HepG2 (cell line): ENCODE results near the gene RPL23.

Source experiments
- EHMT2 ChIP-seq: fragments of 200-600 bp; sonication (generic); IDR thresholded peaks from 2 replicates; pipeline ENCODE4 v1.7.0; 2017; ENCODE audit warnings: antibody characterized with exemption, low read depth, low read length, borderline replicate concordance
- GABPA ChIP-seq, 2 experiments: IDR thresholded peaks; 2 replicates each; pipeline ENCODE4 v1.6.1; 2011 to 2016; ENCODE audit warnings: low read depth in 2 of 2, low read length in 1 of 2, missing biosample characterization in 1 of 2, missing genetic modification characterization in 1 of 2
- ZC3H13 ChIP-seq: sonication (generic); formaldehyde crosslinking; IDR thresholded peaks from 2 replicates; pipeline ENCODE4 v1.8.1; 2023; ENCODE audit warnings: mild to moderate bottlenecking, missing genetic modification reagents, moderate library complexity
- ZNF451 ChIP-seq: sonication (generic); formaldehyde crosslinking; IDR thresholded peaks from 2 replicates; pipeline ENCODE4 v1.5.0; 2020; ENCODE audit warnings: mild to moderate bottlenecking, missing genetic modification reagents
- ZNF766 ChIP-seq: sonication (generic); formaldehyde crosslinking; IDR thresholded peaks from 2 replicates; pipeline ENCODE4 v1.5.0; 2020; ENCODE audit warnings: missing genetic modification reagents, borderline replicate concordance
- TF ChIP-seq, protein P1 (sequence below): sonication (generic); formaldehyde crosslinking; IDR thresholded peaks from 2 replicates; pipeline ENCODE4 v1.4.0; 2020; ENCODE audit warnings: mild to moderate bottlenecking, missing genetic modification reagents
- TF ChIP-seq, protein P2 (sequence below): sonication (generic); formaldehyde crosslinking; IDR thresholded peaks from 2 replicates; pipeline ENCODE4 v1.9.0; 2021; ENCODE audit warnings: missing genetic modification reagents, mild to moderate bottlenecking, borderline replicate concordance
- TF ChIP-seq, protein P3 (sequence below): sonication (generic); formaldehyde crosslinking; IDR thresholded peaks from 2 replicates; pipeline ENCODE4 v1.4.0; 2020; ENCODE audit warnings: missing genetic modification reagents
- TF ChIP-seq, protein P4 (sequence below): sonication (generic); formaldehyde crosslinking; conservative IDR thresholded peaks from 2 replicates; pipeline ENCODE4 v1.8.1; 2023; ENCODE audit warnings: missing genetic modification reagents

DNA sequence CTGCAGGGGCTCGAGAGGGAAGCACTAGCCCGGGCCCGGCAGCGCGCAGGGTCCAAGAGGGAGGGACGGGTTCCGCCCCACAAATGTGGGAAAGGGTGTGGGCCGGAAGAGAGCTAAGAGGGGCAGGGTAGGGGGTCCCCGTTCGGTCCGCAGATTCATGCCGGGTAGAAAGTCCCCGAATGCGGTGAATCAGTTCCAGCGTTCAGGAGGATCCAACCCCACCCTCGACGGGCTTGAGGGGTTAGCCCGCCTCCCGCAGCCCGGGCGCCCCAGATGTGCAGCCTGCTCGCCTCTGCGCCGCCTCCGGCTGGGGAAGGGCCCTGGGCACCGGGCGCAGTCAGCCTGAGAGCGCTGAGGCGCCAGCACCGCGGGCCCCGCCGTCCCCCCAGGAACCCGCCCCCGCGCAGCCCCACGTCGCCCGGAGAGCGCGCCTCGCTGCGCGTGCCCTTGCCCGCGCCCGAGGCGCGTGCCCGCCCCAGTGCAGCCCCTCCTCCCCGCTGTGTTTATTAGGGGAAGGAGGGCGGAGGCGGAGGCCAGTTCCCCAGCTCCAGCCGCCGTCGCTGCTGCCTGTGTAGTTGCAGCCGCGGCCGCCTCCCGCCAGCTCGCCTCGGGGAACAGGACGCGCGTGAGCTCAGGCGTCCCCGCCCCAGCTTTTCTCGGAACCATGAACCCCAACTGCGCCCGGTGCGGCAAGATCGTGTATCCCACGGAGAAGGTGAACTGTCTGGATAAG lies 16.2 kb upstream of the RPL23 start, which contains the start of gene LASP1:
- TF ChIP-seq, protein P1, sequence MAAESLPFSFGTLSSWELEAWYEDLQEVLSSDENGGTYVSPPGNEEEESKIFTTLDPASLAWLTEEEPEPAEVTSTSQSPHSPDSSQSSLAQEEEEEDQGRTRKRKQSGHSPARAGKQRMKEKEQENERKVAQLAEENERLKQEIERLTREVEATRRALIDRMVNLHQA, result no peak
- TF ChIP-seq, protein P2, sequence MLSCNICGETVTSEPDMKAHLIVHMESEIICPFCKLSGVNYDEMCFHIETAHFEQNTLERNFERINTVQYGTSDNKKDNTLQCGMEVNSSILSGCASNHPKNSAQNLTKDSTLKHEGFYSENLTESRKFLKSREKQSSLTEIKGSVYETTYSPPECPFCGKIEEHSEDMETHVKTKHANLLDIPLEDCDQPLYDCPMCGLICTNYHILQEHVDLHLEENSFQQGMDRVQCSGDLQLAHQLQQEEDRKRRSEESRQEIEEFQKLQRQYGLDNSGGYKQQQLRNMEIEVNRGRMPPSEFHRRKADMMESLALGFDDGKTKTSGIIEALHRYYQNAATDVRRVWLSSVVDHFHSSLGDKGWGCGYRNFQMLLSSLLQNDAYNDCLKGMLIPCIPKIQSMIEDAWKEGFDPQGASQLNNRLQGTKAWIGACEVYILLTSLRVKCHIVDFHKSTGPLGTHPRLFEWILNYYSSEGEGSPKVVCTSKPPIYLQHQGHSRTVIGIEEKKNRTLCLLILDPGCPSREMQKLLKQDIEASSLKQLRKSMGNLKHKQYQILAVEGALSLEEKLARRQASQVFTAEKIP, result no peak
- TF ChIP-seq, protein P3, sequence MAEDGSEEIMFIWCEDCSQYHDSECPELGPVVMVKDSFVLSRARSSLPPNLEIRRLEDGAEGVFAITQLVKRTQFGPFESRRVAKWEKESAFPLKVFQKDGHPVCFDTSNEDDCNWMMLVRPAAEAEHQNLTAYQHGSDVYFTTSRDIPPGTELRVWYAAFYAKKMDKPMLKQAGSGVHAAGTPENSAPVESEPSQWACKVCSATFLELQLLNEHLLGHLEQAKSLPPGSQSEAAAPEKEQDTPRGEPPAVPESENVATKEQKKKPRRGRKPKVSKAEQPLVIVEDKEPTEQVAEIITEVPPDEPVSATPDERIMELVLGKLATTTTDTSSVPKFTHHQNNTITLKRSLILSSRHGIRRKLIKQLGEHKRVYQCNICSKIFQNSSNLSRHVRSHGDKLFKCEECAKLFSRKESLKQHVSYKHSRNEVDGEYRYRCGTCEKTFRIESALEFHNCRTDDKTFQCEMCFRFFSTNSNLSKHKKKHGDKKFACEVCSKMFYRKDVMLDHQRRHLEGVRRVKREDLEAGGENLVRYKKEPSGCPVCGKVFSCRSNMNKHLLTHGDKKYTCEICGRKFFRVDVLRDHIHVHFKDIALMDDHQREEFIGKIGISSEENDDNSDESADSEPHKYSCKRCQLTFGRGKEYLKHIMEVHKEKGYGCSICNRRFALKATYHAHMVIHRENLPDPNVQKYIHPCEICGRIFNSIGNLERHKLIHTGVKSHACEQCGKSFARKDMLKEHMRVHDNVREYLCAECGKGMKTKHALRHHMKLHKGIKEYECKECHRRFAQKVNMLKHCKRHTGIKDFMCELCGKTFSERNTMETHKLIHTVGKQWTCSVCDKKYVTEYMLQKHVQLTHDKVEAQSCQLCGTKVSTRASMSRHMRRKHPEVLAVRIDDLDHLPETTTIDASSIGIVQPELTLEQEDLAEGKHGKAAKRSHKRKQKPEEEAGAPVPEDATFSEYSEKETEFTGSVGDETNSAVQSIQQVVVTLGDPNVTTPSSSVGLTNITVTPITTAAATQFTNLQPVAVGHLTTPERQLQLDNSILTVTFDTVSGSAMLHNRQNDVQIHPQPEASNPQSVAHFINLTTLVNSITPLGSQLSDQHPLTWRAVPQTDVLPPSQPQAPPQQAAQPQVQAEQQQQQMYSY, result no peak; the same call in 1 of the 2 replicates
- TF ChIP-seq, protein P4, sequence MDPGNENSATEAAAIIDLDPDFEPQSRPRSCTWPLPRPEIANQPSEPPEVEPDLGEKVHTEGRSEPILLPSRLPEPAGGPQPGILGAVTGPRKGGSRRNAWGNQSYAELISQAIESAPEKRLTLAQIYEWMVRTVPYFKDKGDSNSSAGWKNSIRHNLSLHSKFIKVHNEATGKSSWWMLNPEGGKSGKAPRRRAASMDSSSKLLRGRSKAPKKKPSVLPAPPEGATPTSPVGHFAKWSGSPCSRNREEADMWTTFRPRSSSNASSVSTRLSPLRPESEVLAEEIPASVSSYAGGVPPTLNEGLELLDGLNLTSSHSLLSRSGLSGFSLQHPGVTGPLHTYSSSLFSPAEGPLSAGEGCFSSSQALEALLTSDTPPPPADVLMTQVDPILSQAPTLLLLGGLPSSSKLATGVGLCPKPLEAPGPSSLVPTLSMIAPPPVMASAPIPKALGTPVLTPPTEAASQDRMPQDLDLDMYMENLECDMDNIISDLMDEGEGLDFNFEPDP (CRISPR knock-in tag), result no peak
- TF ChIP-seq ZC3H13 (CRISPR knock-in tag), result no peak; the same call in 1 of the 2 replicates
- no peak; the same call in 1 of the 2 replicates for TF ChIP-seq GABPA (IDR thresholded peaks at IDR 0.05; ENCODE audit: low read depth, low read length)
- TF ChIP-seq GABPA (CRISPR knock-in tag; IDR thresholded peaks at IDR 0.05; ENCODE audit: low read depth), result no peak; the same call in 1 of the 2 replicates
- peak; percentile 84 for TF ChIP-seq ZNF451
- peak; percentile 31 for TF ChIP-seq ZNF766 (CRISPR knock-in tag)
- TF ChIP-seq EHMT2, result no peak
